Peyer's patch (tissue), 4 donors: ENCODE measurements around the gene PDE6B.

Experiments used
- CTCF ChIP-seq, 6 experiments: fragments of 450-650 bp in 4 of 6; fragments of 200-600 bp in 2 of 6; sonication (generic) in 1 of 6; IDR thresholded peaks; one replicate each; pipeline ENCODE4 v1.5.1; 2017 to 2019; ENCODE audit warnings: antibody characterized with exemption in 6 of 6, mild to moderate bottlenecking in 3 of 6, moderate library complexity in 1 of 6
- POLR2A ChIP-seq, 2 donors: fragments of 450-650 bp; IDR thresholded peaks; one replicate each; pipeline ENCODE4 v1.5.1; 2017; ENCODE audit warnings: antibody characterized with exemption in 2 of 2, mild to moderate bottlenecking in 2 of 2, moderate library complexity in 2 of 2

GRCh38 chr4:700587-701264, 75.4 kb downstream of the PDE6B start:
- no peak for TF ChIP-seq POLR2A (IDR thresholded peaks at IDR 0.05)
- no peak for TF ChIP-seq CTCF (IDR thresholded peaks at IDR 0.05)
